ENCODE results near the gene MPDU1.
"Not testable (repeated sequence)": the region's sequence is repeated elsewhere in the genome, so short reads cannot be mapped to it uniquely, and the experiment has no call there.

The MPDU1 gene

GRCh38 chr17:7615265-7615747 lies 31.7 kb downstream of the MPDU1 start:
- DNase-seq: no peak

GRCh38 chr17:7618608-7619007 lies 35.0 kb downstream of the MPDU1 start:
- DNase-seq: no peak

- DNase-seq: no peak
Observed at GRCh38 chr17:7620835-7621234, 37.2 kb downstream of the MPDU1 start.

GRCh38 chr17:7623661-7624060 lies 40.0 kb downstream of the MPDU1 start:
- DNase-seq: no peak

- DNase-seq: not testable (repeated sequence)
Observed at GRCh38 chr17:7625749-7626148, 42.1 kb downstream of the MPDU1 start.

GRCh38 chr17:7626307-7626706 lies 42.7 kb downstream of the MPDU1 start:
- DNase-seq: no peak

- DNase-seq: no peak
Observed at GRCh38 chr17:7626956-7627249, 43.3 kb downstream of the MPDU1 start.

GRCh38 chr17:7627250-7628121 lies 43.8 kb downstream of the MPDU1 start, which contains the start of gene SAT2:
SAT2 (minus strand) TSS chr17:7627821; CDS start chr17:7627635, 186 bp downstream.
- DNase-seq: peak; percentile 86 to 87

- no peak for DNase-seq
Observed at GRCh38 chr17:7629939-7630571, 46.4 kb downstream of the MPDU1 start, which contains the start of gene SHBG. SHBG (plus strand) TSS chr17:7630135; CDS start chr17:7630173, 38 bp downstream.

GRCh38 chr17:7631398-7632380 lies 48.0 kb downstream of the MPDU1 start:
- DNase-seq: no peak

GRCh38 chr17:7632492-7632894 lies 48.8 kb downstream of the MPDU1 start:
- peak in 1 of 2 donors; percentile 22 for DNase-seq

GRCh38 chr17:7633093-7633492 lies 49.4 kb downstream of the MPDU1 start:
- no peak for DNase-seq

- DNase-seq: no peak
Observed at GRCh38 chr17:7634384-7634783, 50.7 kb downstream of the MPDU1 start.

GRCh38 chr17:7636163-7636562 lies 52.5 kb downstream of the MPDU1 start:
- no peak for DNase-seq
